Colon (tissue), 2 donors: ENCODE results near the gene RFPL3.
"Not testable (repeated sequence)": the region's sequence is repeated elsewhere in the genome, so short reads cannot be mapped to it uniquely, and the experiment has no call there.

Source experiments
- FAIRE-seq: peaks from 2 replicates; lab custom pipeline; 2012; peaks lifted over from hg19 to GRCh38; lab: Jason Lieb, UNC
- donor health status: control.
- donor health status: control.

Gene RFPL3

DNA sequence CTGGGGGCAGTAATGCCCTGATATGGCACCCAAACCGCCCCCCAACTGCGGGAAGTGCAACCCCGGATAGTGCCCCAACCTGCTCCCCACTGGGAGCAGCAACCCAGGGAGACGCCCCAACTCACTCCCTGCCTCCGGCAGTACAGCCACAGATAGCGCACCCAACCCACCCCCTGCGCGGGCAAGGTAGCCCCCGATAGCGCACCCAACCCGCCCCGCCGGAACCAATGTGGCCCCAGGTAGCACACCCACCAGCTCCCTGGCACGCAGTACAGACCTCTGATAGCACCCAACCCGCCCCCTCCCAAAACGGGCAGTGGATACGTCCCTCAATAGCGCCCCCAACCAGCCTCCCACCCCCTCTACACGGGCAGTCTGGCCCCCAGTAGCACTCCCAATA is 3.8 kb upstream of the RFPL3 start:
- no peak for FAIRE-seq

DNA sequence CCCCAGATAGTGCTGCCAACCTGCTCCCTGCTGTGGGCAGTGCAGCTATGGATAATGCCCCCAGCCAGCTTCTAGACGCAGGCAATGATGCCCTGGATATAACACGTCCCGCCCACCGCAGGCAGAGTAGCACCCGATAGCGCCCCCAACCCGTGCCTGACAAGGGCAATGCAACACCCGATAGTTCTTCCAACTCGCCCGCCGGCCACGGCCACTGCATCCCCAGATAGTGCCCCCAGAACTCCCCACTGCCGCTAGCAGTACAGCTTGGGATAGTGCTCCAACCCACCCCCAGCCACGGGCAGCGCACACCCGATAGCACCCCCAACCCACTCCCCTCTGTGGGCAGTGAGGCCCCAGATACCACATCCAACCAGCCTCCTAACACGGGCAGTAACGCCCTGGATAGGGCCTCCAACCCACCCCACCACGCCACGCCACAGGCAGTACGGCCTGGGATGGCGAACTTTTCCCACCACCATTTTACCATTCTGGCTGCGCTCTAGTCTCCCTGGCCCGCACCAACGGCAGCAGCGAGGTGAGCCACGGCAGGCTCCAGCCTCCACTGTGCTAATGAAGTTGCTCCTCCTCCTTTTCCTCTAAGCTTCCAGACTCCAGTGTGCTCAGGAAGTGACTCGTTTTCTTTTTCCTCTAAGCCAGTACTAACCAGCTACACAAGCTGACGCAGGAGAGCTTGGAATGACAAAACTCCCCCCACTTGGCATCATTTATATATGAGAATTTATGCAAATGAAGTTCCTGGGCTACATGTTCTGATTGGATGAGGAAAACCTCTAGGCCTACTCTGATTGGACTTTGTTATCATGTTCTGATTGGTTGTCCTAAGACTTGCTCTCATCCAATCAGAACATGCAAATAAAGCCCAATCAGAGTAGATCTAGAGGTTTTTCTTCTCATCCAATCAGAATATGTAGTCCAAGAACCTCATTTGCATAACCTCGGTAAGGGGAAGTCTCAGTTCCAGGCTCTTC is 3.0 kb upstream of the RFPL3 start:
- FAIRE-seq: no peak

DNA sequence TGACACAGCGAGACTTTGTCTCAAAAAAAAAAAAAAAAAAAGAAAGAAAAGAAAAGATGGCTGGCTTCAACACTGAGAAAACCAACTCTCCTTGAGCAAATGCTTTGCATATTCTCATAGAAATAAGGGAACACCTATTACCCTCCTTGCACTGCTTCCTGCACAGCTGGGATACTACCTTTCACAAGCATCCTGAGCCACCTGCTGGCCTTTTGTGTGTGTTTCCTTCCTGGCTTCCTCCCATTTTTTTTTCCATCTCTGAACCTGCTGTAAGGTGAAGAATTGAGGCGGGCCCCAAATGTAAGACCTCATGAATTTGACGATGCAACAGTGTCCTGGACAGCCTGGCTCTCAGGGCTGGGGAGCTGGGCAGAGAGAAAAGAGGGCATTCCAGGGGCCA is 1.9 kb upstream of the RFPL3 start:
- FAIRE-seq: no peak

DNA sequence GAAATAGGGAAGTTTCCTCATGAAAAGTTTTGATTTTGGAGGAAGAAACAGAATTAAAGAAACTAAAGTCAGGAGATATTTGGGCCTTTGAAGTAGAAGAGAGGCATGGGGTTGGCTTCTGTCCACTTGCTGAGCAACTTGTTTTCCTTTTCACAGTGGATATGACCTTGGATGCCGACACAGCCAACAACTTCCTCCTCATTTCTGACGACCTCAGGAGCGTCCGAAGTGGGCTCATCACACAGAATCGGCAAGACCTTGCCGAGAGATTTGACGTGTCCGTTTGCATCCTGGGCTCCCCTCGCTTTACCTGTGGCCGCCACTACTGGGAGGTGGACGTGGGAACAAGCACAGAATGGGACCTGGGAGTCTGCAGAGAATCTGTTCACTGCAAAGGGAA is 2.4 kb downstream of the RFPL3 start:
- FAIRE-seq: not testable (repeated sequence)

DNA sequence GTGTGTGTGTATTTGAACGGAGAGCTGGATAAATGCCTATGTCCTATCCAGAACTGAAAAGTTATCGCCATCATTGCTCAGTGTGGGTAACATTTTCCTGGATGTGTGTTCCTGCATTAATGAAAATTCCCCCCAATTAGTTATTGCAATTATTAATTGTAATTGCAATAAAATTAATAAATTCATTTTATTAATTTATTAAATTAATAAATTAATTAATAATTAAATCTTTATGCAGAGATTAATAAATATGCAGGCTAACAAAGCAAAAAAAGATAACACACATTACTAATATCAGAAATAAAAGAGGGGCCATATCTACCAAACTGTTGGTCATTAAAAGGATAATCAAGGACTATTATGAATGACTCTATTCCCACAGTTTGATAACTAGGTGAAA is 3.6 kb downstream of the RFPL3 start:
- FAIRE-seq: no peak

DNA sequence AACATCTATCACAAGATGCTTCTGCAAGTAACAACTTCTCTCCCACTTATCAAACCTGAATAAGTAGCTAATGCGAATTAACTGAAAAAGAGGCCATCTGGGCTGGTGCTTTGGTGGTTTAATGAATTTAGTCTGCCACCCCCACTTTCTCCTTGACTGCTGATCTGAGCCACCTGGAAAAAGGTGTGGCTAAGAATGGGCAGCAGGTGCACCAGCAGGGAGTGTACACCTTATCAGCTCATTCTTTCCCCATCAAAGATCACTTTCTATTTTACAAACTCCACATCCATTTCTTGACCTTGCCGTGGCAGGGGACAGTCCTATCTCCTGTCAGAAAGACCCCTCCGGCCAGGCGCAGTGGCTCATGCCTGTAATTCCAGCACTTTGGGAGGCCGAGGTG is 6.5 kb downstream of the RFPL3 start:
- FAIRE-seq: no peak

DNA sequence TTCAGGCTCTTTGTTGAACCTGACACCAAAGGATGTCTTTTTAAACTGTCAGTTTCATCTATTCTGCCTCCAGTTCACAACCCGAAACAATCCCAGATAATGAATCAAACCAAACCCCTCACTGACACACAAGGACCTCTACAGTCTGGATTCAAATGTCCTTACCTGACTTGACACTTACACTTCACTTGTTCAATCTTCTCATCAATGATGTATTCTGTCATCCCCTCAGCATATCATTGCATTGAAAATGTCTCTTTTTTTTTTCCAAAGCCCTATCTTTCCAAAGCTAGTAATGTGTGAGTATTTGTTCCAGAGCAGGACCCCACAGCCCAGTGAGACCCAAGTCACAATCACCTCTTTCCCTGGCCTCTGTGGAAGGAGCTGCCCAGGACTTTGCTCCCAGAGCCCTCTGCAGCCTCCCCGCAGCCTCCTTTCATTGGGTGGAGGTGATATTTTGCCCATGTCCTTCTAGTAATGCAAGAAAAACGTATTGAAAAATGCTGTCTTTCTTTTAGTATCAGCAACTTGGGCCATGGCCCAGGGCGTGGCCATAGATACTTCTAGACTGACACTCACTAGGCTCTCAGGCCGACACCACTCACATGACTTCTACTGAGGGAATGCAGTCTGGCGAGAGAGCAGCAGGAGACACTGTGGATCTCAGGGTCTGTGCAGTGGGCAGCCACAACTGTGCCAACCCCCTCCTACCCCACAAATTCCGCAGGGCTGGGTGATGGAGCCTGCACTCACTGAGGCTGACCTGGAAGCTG is 18.2 kb downstream of the RFPL3 start:
- FAIRE-seq: no peak

DNA sequence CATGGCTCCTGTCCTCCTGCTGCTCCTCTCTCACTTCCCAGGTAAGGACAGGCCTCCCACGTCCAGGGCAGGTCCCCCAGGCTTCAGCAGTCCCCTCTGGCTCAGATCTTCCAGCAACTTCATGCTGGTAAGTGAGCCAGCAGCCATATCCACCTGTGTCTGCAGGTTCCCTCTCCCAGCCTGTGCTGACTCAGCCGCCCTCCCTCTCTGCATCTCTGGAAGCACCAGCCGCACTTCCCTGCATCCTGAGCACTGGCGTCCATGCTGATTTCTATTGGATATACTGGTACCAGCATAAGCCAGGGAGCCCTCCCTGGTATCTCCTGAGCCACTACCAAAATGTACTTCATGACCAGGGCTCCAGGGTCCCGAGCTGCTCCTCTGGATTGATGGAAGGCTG is 19.0 kb downstream of the RFPL3 start:
- no peak for FAIRE-seq

DNA sequence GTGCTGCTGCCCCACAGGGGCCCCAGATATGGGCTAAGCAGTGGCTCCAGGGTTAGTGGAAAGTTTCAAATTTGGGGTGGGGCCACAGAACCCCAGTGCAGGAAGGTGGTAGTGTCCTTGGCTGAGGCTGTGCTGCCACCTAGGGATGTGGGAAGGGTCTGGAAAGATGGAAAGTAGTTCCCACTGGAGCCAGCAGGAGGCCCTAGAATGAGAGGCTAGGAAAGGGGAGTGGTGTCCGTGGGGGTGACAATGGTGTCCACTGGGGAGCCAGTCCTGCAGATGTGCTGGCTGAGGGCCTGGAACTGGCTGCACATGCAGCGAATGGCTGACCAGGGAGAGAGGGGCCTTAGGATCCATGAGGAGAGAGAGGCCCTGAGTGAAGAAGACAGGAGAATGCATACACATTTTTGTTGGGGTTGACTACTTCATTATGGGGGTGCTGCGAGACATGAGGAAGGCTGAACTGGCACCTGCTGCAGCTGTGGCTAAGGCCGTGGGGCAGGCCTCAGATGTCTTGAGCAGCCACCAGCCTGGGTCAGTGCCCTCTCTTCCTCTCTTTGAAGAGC is 21.1 kb downstream of the RFPL3 start:
- no peak for FAIRE-seq

DNA sequence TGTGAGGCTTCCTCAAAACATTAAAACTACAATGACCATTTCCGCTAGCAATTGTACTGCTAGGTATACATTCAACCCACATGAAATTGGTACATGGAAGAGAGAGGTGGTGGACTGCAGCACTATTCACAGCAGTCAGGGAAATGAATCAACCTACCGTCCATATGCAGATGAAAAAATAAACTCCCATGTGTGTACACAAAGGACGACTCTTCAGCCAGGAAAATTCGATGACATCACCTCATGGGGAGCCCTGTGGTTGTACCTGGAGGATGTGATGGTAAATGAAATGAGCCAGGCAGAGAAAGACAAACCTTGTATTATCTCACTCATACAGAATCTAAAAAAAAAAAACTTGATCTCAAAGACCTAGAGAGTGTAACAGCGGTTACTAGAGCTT is 23.3 kb downstream of the RFPL3 start:
- no peak for FAIRE-seq

DNA sequence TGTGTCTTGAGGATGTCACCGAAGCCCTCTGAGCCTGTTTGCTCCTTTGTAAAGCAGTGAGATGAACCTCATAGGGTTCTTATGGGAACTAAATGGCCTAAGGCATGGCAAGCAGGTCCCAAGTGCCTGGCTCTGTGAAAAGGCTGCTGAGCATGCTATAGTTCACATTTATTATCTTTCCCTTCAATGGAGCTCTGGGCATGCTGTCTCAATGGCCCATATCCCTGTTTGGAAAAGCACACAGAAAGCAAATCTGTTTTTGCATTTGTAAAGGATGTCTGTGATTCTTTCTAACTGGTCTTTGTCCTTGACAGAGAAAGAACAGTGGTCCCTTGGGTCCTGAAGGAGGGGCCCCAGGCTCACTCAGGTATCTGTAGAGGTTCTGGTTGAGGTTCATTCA is 28.0 kb downstream of the RFPL3 start:
- FAIRE-seq: no peak

DNA sequence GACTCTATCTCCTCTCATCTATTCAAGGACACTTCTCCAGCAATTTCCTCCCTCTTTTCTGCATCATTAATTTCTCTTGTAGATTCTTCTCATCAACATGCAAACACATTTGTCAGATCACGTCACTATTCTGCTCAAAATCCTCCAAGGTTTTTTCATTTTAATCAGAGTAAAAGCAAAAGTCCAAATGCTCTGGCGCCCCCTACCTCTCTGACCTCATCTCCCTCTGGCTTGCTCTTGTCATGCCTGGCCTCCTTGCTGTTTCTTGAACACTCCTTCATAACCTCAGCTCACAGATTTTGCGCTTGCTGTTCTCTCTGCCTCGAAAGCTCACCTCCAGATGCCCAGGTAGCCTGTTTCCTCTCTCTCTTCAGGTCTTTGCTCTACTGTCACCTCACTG is 32.0 kb downstream of the RFPL3 start:
- FAIRE-seq: no peak

DNA sequence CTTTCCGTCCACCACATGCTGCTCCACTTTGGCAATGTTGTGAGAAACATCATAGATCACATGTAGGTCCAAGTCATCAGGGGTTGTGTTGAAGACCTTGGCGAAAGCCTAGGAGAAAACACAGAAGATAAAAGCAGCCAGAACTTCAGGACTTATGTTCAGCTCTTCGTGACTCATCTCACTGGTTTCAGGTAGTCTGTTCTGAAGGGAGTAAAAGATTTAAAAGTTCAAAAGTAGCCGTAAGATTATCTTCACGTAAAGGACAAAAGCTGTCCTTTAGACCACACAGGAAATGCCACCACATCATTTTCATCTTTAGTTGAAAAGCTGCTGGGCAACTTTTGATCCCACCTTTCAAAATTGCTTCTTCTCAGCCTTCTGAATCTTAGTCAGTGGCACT is 37.4 kb downstream of the RFPL3 start:
- no peak for FAIRE-seq

DNA sequence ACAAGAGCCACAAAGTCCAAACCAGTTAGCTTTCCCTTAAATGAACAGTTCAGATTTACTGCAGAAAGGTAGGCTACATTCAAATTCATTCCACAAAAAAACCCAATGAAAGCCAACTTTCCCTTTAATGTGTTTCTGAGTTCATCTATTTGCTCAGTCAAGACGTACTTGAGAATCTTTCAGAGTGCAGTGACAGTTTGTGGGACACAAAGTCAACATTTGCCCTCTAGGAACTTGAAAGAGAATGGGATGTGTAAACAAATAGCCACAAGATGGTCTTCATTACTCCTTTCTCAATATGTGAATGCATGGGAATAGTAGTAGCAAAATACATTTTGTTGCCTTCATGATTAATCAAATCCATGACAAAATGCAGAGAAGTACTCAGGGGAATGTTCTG is 38.6 kb downstream of the RFPL3 start:
- no peak for FAIRE-seq

DNA sequence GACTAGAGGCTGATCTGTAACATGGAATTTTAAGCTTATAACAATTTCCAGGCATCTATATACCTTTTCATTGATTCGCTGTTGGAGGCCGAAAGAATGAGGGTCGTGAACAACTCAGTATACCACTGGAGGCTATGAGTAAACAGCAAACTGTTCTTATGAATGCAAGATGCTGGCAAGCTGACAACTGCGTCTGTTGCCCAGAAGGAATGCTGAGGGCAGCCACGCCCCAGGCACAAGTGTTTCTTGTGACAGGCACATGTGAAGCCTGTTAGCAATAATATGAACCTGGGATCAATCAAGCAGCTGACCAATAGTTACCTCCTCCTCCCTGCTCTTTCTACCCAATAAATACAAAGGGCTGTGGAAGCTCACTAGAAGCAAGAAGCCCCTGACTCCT is 39.1 kb downstream of the RFPL3 start:
- FAIRE-seq: no peak

DNA sequence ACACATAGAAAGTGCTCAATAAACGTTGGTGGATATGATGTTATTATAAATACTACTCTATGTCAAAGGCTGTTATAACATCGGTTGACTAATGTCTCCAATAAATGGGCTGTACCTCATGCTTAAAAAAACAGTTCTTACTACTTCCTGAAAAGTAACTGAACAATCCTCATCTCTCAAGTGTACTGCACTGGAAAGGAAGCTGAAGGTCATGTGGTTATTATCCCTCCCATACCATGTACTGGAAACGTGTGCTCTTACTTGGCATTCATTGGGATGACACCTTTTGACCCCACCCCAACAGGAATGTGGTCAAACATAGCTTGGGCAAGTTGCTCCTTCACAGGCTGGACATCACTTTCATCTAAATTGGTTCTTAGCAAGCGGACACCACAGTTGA is 43.8 kb downstream of the RFPL3 start:
- FAIRE-seq: no peak

DNA sequence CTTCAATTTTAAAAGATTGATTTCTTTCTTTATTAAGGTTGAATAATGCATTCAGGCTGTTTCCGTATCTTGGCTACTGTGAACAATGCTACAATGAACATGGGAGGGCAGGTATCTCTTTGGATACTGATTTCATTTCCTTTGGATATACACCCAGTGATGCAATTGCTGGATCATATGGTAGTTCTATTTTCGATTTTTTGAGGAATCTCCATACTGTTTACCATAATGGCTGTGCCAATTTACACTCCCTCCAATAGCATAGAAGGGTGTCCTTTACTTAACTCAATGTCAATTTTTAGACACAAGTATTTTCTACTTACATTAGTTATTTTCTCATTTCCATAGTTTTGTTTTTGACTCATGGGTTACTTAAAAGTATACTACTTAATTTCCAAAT is 46.4 kb downstream of the RFPL3 start:
- no peak for FAIRE-seq

DNA sequence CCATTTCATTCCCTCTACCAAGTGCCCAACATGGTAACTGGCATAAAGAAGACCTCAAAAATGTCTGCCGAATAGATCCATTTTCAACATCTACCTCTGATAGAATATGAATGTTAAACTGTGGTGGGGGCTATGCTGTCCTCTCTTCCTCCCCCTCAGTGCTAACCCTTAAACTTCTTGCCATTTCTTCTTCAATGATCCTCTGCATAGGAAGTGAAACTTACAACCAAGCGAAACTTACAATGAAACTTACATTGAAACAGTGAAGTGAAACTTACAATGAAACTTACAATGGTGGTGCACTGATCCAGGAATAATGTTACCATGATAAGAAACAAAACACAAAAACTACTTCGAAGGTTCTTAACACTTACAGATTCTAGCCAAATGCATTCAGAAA is 49.6 kb downstream of the RFPL3 start:
- FAIRE-seq: no peak

DNA sequence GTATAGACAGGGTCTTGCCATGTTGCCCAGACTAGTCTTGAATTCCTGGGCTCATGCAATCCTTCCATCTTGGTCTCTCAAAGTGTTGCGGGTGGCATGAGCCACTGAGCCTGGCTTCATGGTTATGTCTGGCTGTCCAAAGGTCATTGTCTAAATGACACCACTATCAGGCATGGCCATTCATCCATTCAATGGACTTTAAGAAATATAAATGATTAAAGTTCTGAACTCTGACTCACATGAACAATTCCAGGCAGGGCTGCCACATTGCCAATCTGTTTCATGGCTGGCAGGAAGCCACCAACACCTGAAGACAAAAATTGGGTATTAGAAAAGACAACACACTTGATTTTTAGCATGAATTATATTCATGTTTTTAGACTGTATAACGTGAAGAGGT is 50.3 kb downstream of the RFPL3 start:
- FAIRE-seq: no peak

DNA sequence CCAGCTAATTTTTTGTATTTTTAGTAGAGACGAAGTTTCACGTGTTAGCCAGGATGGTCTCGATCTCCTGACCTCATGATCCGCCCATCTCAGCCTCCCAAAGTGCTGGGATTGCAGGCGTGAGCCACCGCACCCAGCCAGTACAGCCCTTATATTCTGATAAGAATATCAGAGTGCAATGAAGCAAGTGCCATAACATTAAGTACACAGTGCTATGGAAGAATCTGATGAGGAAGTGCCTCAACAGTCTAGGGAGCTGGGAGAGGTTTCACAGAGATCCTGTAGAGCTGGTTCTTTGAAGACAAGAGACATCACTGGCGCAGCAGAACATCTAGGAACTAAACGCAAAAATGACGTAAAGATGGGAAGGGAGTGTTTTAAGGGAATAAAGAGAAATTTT is 52.3 kb downstream of the RFPL3 start:
- FAIRE-seq: no peak

DNA sequence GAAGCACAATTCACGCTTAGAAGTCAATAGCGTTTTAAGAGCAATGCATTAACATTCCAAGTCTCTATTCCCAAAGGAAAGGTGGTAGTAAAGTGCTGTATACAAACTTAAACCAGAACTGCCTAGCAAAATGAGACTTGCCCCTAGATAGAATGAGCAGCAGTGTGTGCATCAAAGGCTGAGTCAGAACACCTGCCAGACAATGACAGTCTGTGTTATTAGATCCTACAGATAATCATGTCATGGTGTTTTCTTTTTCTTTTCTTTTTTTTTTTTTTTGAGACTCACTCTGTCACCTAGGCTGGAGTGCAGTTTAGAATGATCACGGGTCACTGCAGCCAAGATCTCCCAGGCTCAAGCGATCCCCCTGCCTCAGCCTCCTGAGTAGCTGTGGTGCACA is 52.8 kb downstream of the RFPL3 start:
- no peak for FAIRE-seq
